Naive thymus-derived CD4-positive, alpha-beta T cell (primary cell): Measurements from ENCODE around the gene FCMR. TPM values are rescaled to one million over a fixed set of nuclear protein-coding genes. Genes with fewer than 3 reads are reported as not detected.

Source experiments
- ATAC-seq: fragments of 150-1000 bp; cut with Tn5 transposase; 2 replicates; pipeline ENCODE4 v1.10.0; 2021; ENCODE audit warnings: mild to moderate bottlenecking, moderate library complexity
- CTCF ChIA-PET: fragments of 350-600 bp; sonication (Branson Sonifier 250); formaldehyde crosslinking; loops from one replicate; lab custom pipeline; 2021; ENCODE audit warnings: antibody characterized with exemption; lab: Charles Lee
- POLR2A ChIA-PET: fragments of 350-600 bp; sonication (Branson Sonifier 250); formaldehyde crosslinking; loops from one replicate; lab custom pipeline; 2021; ENCODE audit warnings: antibody characterized with exemption, inconsistent platforms; lab: Charles Lee
- DNase-seq, 9 donors: peaks; one replicate each; pipeline versions ENCODE4 v3.0.0 to v3.0.0-alpha.2; 2020 to 2022; ENCODE audit warnings: mixed read lengths in 1 of 9
- H3K27ac ChIP-seq: one replicate; pipeline ENCODE4 v1.7.0; 2013; ENCODE audit warnings: mild to moderate bottlenecking, low read depth, low read length, moderate library complexity
- H3K27me3 ChIP-seq, 2 donors: one replicate each; pipeline ENCODE4 v1.7.0; 2013; ENCODE audit warnings: low read length in 2 of 2, mild to moderate bottlenecking in 2 of 2, moderate library complexity in 2 of 2; ENCODE audit not compliant: control insufficient read depth in 2 of 2, insufficient read depth in 2 of 2
- H3K36me3 ChIP-seq, 3 experiments: 1 replicate in 2 of 3; 2 replicates in 1 of 3; pipeline ENCODE4 v1.7.0; 2013; ENCODE audit warnings: low read length in 3 of 3, mild to moderate bottlenecking in 3 of 3, moderate library complexity in 1 of 3; ENCODE audit not compliant: insufficient read depth in 3 of 3, control insufficient read depth in 2 of 3
- H3K4me1 ChIP-seq, 2 donors: one replicate each; pipeline ENCODE4 v1.7.0; 2013; ENCODE audit warnings: low read length in 2 of 2, mild to moderate bottlenecking in 2 of 2, moderate library complexity in 1 of 2; ENCODE audit not compliant: control insufficient read depth in 2 of 2, insufficient read depth in 2 of 2
- H3K4me3 ChIP-seq: 2 replicates; pipeline ENCODE4 v1.7.0; 2013; ENCODE audit warnings: mild to moderate bottlenecking, low read length
- H3K9me3 ChIP-seq, 3 experiments: 1 replicate in 2 of 3; 2 replicates in 1 of 3; pipeline ENCODE4 v1.7.0; 2013; ENCODE audit warnings: low read length in 3 of 3; ENCODE audit not compliant: control insufficient read depth in 2 of 3
- H3K27ac Mint-ChIP-seq, 9 donors: one replicate each; pipeline ENCODE4 v1.8.0; 2020 to 2022; ENCODE audit warnings: mixed read lengths in 9 of 9, mild to moderate bottlenecking in 8 of 9, moderate library complexity in 5 of 9, inconsistent platforms in 2 of 9
- H3K27me3 Mint-ChIP-seq, 5 donors: one replicate each; pipeline ENCODE4 v1.8.0; 2021 to 2022; ENCODE audit warnings: mixed read lengths in 5 of 5, mild to moderate bottlenecking in 1 of 5
- H3K36me3 Mint-ChIP-seq, 5 donors: one replicate each; pipeline ENCODE4 v1.8.0; 2020 to 2022; ENCODE audit warnings: mixed read lengths in 5 of 5, mild to moderate bottlenecking in 3 of 5, inconsistent platforms in 1 of 5
- H3K4me1 Mint-ChIP-seq, 7 donors: one replicate each; pipeline ENCODE4 v1.8.0; 2020 to 2022; ENCODE audit warnings: mixed read lengths in 7 of 7, mild to moderate bottlenecking in 3 of 7, inconsistent platforms in 1 of 7
- H3K4me3 Mint-ChIP-seq, 10 donors: one replicate each; pipeline ENCODE4 v1.8.0; 2020 to 2022; ENCODE audit warnings: mild to moderate bottlenecking in 10 of 10, mixed read lengths in 10 of 10, moderate library complexity in 6 of 10, inconsistent platforms in 2 of 10
- H3K9me3 Mint-ChIP-seq, 11 donors: one replicate each; pipeline ENCODE4 v1.8.0; 2020 to 2022; ENCODE audit warnings: mixed read lengths in 11 of 11, mild to moderate bottlenecking in 4 of 11, inconsistent platforms in 1 of 11, moderate library complexity in 1 of 11
- intact Hi-C, 2 donors: fragments of 100-400 bp; cut with micrococcal nuclease; formaldehyde crosslinking; loops; one replicate each; pipeline ENCODE4 v1.15.1; 2023
- polyA plus RNA-seq, 2 donors: library from polyadenylated mRNA; unstranded; fragments of 300-500 nt; fragmentation: Illumina TruSeq; gene quantifications; one replicate each; pipeline ENCODE4 v1.2.3, GENCODE V29; 2021
- total RNA-seq, 6 experiments: library from RNA in 5 of 6; stranded (reverse) in 5 of 6; gene quantifications; 1 replicate in 5 of 6; 2 replicates in 1 of 6; pipeline ENCODE4 v1.2.3 and lab custom pipeline; 2021 to 2026

FCMR gene
- total and polyA plus RNA-seq, 7 experiments from 2014 or later: 103 to 998 (median 803) TPM

DNA sequence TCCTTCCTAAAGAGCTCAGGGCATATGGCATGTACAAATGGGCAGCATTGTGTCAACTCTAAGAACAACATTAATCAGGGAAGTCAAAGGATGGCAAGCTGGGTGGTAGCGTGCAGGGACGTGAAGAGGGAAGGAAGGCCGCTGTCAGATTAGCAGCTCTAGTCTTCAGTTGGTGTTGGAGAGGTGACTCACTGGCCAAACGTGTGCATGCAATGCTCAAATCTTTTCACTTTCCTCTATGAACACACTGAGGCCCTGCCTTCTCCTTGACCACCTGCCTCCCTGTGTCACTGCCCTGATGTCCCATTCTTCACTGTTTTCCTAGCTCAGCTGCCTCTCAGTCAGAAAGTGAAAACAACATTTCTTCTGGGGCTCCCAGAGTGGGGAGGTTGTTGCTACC, 30.4 kb upstream of the FCMR start:
- DNase-seq (no peak), ATAC-seq (peak; percentile 78)
- H3K36me3 ChIP-seq: no peaks in the 10 kb centered on the region
- H3K9me3 ChIP-seq: no peaks in the 10 kb centered on the region
- peaks cover 0 to 21% (median 0%) of the 10 kb centered on the region in 7 donors for H3K4me1 Mint-ChIP-seq
- peaks cover 0 to 6% (median 0%) of the 10 kb centered on the region in 11 donors for H3K9me3 Mint-ChIP-seq
- peaks cover 0 to 5% (median 0%) of the 10 kb centered on the region in 5 donors for H3K36me3 Mint-ChIP-seq
- ChIA-PET POLR2A (interaction anchor here (0.5 to 1.0 kb wide), 3 partner anchors 15 to 67 kb away, joined by 3 to 6 read pairs (median 3); no protein-coding TSS in a partner anchor), CTCF (interaction anchor here (0.5 kb wide), 1 partner anchor 845 kb away, joined by 3 read pairs; no protein-coding TSS in a partner anchor)
- H3K27ac Mint-ChIP-seq: peak overlapping the region in 1 of 9 donors; percentile 11
- no peak overlapping the region for H3K27ac ChIP-seq
- H3K27me3 ChIP-seq: no peaks in the 10 kb centered on the region
- intact Hi-C loops: no loop called here
- peaks cover 0 to 9% (median 0%) of the 10 kb centered on the region in 5 donors for H3K27me3 Mint-ChIP-seq
- H3K4me3 Mint-ChIP-seq: no peak overlapping the region
- H3K4me1 ChIP-seq: no peaks in the 10 kb centered on the region
- H3K4me3 ChIP-seq: no peak overlapping the region

DNA sequence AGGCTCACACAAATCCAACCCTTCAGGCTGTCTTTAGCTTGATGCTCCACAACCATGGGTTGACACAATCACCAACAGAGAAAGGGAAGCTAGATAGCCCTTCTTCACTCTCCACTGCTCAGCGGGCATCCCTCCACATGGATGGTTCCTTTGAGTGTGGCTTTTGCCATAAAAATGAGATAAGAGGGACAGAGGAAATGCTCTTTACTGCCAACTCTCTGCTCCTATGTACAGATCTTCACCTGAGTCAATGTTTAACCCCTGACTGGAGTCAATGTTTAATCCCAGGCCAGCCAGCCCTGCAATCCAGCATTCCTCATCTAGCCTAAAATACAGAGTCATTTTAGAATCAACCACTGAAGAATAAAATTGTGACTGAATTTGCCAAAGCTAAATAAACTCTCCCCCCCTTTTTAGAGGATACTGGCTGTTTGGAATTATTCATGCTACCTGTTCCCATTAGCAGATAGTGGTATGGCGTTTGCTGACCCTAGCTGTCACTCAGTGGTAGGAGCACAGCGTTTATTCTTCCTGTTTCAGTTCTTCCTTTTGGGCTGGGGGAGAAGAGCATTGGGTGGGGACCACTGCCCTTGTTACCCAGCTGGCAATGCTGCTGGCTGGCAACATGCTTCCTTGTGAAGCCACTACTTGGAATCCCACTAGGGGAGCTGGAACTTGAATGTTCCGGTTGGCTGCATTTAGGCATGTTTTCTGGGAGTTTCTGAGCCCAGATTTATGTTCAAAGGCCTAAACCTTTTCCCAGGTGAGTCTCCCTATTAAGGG, 29.8 kb upstream of the FCMR start:
- Mint-ChIP-seq H3K27me3 (peaks cover 0 to 13% (median 0%) of the 10 kb centered on the region in 5 donors), H3K27ac (peak overlapping the region in 1 of 9 donors; percentile 11), H3K9me3 (peaks cover 0 to 6% (median 0%) of the 10 kb centered on the region in 11 donors), H3K36me3 (peaks cover 0 to 5% (median 0%) of the 10 kb centered on the region in 5 donors), H3K4me3 (no peak overlapping the region), H3K4me1 (peaks cover 0 to 18% (median 0%) of the 10 kb centered on the region in 7 donors)
- ChIA-PET CTCF (interaction anchor here (0.5 to 1.0 kb wide), 2 partner anchors 15 to 846 kb away, joined by 3 to 5 read pairs; no protein-coding TSS in a partner anchor), POLR2A (interaction anchor here (0.5 to 1.0 kb wide), 5 partner anchors 16 to 135 kb away, joined by 3 to 6 read pairs (median 3); no protein-coding TSS in a partner anchor)
- ATAC-seq (no peak), DNase-seq (no peak)
- no peak overlapping the region for H3K27ac ChIP-seq
- intact Hi-C loops: no loop called here
- no peaks in the 10 kb centered on the region for H3K9me3 ChIP-seq
- no peaks in the 10 kb centered on the region for H3K27me3 ChIP-seq
- no peaks in the 10 kb centered on the region for H3K4me1 ChIP-seq
- H3K4me3 ChIP-seq: no peak overlapping the region
- no peaks in the 10 kb centered on the region for H3K36me3 ChIP-seq

DNA sequence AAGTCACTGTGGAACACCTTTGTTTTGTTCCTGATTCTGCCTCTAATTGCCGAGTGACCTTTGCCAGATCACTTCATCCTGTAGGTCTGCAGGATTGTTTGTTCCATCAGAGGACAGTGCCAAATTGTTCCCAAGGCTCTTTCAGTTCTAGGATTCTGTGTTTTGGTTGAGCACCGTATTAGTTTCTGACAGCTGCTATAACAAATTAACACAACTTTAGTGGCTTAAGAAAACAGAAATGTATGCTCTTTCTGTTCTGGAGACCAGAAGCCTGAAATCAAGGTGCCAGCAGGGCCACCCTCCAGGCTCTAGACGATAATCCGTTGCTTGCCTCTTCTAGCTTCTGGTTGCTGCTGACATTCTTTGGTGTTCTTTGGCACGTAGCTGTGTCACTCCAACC, 27.9 kb upstream of the FCMR start:
- no peaks in the 10 kb centered on the region for H3K36me3 ChIP-seq
- H3K9me3 Mint-ChIP-seq: peaks cover 0 to 6% (median 0%) of the 10 kb centered on the region in 11 donors

DNA sequence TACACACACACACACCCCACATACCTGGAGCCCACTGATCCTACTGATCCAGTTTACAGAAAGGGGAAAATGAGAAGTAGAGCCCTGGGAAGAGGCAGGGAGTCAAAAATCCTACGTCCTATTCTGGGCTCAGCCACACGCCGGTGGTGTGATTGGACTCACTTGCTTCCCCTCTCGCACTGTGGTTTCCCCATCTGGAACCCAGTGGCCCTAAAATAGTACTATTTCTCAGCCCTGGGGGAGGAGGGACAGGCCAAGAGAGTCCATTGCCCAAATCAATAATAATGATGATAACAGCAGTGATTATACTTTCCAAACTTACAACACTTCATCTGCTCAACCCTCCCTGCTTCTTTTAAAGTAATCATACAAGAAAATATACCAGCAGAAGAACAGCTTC, 27.5 kb upstream of the FCMR start:
- no peak overlapping the region for H3K4me3 ChIP-seq
- intact Hi-C loops: no loop called here
- no peak overlapping the region for H3K27ac ChIP-seq
- ChIA-PET POLR2A (interaction anchor here (0.7 to 1.5 kb wide), 2 partner anchors 44 to 79 kb away, joined by 3 to 4 read pairs; no protein-coding TSS in a partner anchor), CTCF (interaction anchor here (2.8 kb wide), 1 partner anchor 16 kb away, joined by 15 read pairs; no protein-coding TSS in a partner anchor)
- H3K27me3 ChIP-seq: no peaks in the 10 kb centered on the region
- Mint-ChIP-seq H3K36me3 (peaks cover 0 to 5% (median 0%) of the 10 kb centered on the region in 5 donors), H3K4me3 (no peak overlapping the region), H3K9me3 (peaks cover 0 to 6% (median 0%) of the 10 kb centered on the region in 11 donors), H3K27ac (no peak overlapping the region), H3K27me3 (peaks cover 0 to 35% (median 8%) of the 10 kb centered on the region in 5 donors), H3K4me1 (peaks cover 0 to 7% (median 0%) of the 10 kb centered on the region in 7 donors)
- no peak for ATAC-seq
- no peaks in the 10 kb centered on the region for H3K9me3 ChIP-seq
- no peak for DNase-seq
- H3K36me3 ChIP-seq: no peaks in the 10 kb centered on the region
- peaks cover 0 to 4% of the 10 kb centered on the region in 2 donors for H3K4me1 ChIP-seq

More for the DNA sequence above, 27.9 kb upstream of the FCMR start:
- no peak overlapping the region for H3K27ac Mint-ChIP-seq
- peaks cover 0 to under 1% of the 10 kb centered on the region in 2 donors for H3K4me1 ChIP-seq
- DNase-seq (no peak), ATAC-seq (no peak)
- no peak overlapping the region for H3K4me3 ChIP-seq
- H3K36me3 Mint-ChIP-seq: peaks cover 0 to 5% (median 0%) of the 10 kb centered on the region in 5 donors
- intact Hi-C loops: no loop called here
- no peak overlapping the region for H3K27ac ChIP-seq
- peaks cover 0 to 32% (median 8%) of the 10 kb centered on the region in 5 donors for H3K27me3 Mint-ChIP-seq
- ChIA-PET POLR2A (interaction anchor here (0.6 to 1.5 kb wide), 2 partner anchors 44 to 235 kb away, joined by 3 to 4 read pairs; no protein-coding TSS in a partner anchor), CTCF (interaction anchor here (0.8 to 2.8 kb wide), 2 partner anchors 17 to 32 kb away, joined by 3 to 15 read pairs; no protein-coding TSS in a partner anchor)
- H3K9me3 ChIP-seq: no peaks in the 10 kb centered on the region
- peaks cover 0 to 6% (median 0%) of the 10 kb centered on the region in 7 donors for H3K4me1 Mint-ChIP-seq
- H3K4me3 Mint-ChIP-seq: no peak overlapping the region
- H3K27me3 ChIP-seq: no peaks in the 10 kb centered on the region

DNA sequence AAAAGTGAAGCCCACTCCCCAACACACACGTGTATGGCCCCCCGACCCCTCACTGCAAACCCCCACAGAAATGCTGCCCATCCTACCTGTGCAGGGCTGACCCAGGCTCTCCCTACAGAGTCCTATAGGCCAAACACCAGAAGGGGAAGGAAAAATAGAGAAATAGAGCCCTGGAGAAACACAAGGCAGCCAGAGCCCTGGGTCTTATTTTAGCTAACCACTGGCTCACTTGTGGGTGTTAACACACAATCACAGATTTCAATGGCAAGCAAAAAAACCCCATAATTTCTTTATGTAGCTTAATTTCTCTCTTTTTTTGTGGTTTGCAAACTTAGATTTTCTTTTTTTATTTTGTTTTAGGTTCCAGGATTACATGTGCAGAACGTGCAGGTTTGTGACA, 25.5 kb upstream of the FCMR start:
- H3K4me1 Mint-ChIP-seq: peaks cover 0 to 7% (median 0%) of the 10 kb centered on the region in 7 donors
- H3K27me3 ChIP-seq: no peaks in the 10 kb centered on the region
- ATAC-seq (no peak), DNase-seq (no peak)
- H3K36me3 Mint-ChIP-seq: peaks cover 0 to 5% (median 0%) of the 10 kb centered on the region in 5 donors
- no peaks in the 10 kb centered on the region for H3K36me3 ChIP-seq
- H3K27me3 Mint-ChIP-seq: peaks cover 0 to 42% (median 8%) of the 10 kb centered on the region in 5 donors
- intact Hi-C loops: no loop called here
- H3K27ac Mint-ChIP-seq: no peak overlapping the region
- no peak overlapping the region for H3K4me3 ChIP-seq
- H3K4me1 ChIP-seq: peaks cover 0 to 6% of the 10 kb centered on the region in 2 donors
- POLR2A ChIA-PET: interaction anchor here (0.7 kb wide), 2 partner anchors 70 to 131 kb away, joined by 3 to 4 read pairs; no protein-coding TSS in a partner anchor
- no peak overlapping the region for H3K4me3 Mint-ChIP-seq
- peaks cover 0 to 6% (median 0%) of the 10 kb centered on the region in 11 donors for H3K9me3 Mint-ChIP-seq
- H3K27ac ChIP-seq: no peak overlapping the region
- CTCF ChIA-PET: interaction anchor here (1.6 to 2.8 kb wide), 2 partner anchors 15 to 35 kb away, joined by 4 to 15 read pairs; no protein-coding TSS in a partner anchor
- H3K9me3 ChIP-seq: no peaks in the 10 kb centered on the region

DNA sequence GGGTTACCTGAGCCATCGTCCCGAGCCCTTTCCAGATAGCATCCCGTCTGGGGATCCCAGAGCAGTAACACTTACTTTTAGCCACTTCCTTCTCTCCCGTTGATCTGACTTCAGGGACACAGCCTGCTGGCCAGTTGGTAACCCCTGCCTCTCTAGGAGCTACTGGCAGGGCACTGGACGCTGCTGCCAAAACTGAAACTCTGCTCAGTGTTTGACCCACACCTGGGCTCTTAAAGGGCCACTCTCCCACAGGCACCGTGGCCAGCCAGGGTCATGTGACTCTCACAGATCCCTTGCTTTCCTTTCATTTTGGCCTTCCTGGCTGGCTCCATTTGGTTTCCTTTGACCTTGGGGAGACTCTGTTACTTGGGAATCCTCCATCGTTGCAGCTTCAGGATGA, 24.5 kb upstream of the FCMR start, which contains the start of gene PIGR:
TSS of gene PIGR (minus strand) at position 206 of the 400 bp plus-strand sequence. CDS start 5,935 bp downstream, outside the sequence.
- DNase-seq: no peak
- Histone ChIP-seq H3K4me3 (no peak within 1 kb of the TSS), H3K4me1 (peaks cover 0 to 6% of the 10 kb centered on the region in 2 donors), H3K9me3 (no peaks in the 10 kb centered on the region), H3K36me3 (no peaks in the 10 kb centered on the region), H3K27ac (no peak within 1 kb of the TSS), H3K27me3 (no peaks in the 10 kb centered on the region)
- ATAC-seq: no peak
- H3K36me3 Mint-ChIP-seq: peaks cover 0 to 5% (median 0%) of the 10 kb centered on the region in 5 donors
- POLR2A ChIA-PET: no interaction called here
- peaks cover 0 to 6% (median 0%) of the 10 kb centered on the region in 11 donors for H3K9me3 Mint-ChIP-seq
- H3K27ac Mint-ChIP-seq: no peak within 1 kb of the TSS
- H3K4me1 Mint-ChIP-seq: peaks cover 0 to 7% (median 0%) of the 10 kb centered on the region in 7 donors
- CTCF ChIA-PET: interaction anchor here (1.6 kb wide), 1 partner anchor 36 kb away, joined by 4 read pairs; no protein-coding TSS in a partner anchor
- H3K4me3 Mint-ChIP-seq: peak within 1 kb of the TSS in 1 of 10 donors; percentile 20
- intact Hi-C loops: no loop called here
- H3K27me3 Mint-ChIP-seq: peaks cover 0 to 43% (median 8%) of the 10 kb centered on the region in 5 donors
